ENCODE results near the gene SLA2.
"Not testable (repeated sequence)": the region's sequence is repeated elsewhere in the genome, so short reads cannot be mapped to it uniquely, and the experiment has no call there.

SLA2 gene

DNA sequence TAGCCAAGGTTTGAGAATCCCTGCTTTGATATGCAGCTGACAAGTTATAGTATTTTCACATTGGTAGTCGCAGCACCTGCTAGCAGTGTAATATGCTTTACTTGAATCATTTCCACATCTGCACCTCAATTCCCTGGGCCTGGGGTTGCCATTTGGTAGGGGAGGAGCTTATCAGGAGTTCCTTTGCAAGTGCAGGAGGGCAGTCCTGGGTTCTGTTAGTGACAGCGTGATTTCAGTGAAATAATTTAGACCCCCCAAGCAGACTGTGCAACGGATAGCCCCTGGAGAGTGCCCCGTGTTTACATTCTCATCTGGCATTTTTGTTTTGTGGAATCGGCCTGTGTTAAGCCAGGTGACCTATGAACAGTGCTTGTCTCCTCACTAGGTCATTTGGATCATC is 34.4 kb downstream of the SLA2 start:
- DNase-seq (ENCODE audit: insufficient read length, low spot score), result no peak
- TF ChIP-seq, protein P1, sequence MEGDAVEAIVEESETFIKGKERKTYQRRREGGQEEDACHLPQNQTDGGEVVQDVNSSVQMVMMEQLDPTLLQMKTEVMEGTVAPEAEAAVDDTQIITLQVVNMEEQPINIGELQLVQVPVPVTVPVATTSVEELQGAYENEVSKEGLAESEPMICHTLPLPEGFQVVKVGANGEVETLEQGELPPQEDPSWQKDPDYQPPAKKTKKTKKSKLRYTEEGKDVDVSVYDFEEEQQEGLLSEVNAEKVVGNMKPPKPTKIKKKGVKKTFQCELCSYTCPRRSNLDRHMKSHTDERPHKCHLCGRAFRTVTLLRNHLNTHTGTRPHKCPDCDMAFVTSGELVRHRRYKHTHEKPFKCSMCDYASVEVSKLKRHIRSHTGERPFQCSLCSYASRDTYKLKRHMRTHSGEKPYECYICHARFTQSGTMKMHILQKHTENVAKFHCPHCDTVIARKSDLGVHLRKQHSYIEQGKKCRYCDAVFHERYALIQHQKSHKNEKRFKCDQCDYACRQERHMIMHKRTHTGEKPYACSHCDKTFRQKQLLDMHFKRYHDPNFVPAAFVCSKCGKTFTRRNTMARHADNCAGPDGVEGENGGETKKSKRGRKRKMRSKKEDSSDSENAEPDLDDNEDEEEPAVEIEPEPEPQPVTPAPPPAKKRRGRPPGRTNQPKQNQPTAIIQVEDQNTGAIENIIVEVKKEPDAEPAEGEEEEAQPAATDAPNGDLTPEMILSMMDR (IDR thresholded peaks at IDR 0.05; ENCODE audit: insufficient read depth, missing control alignments), result no peak
- no peak for FAIRE-seq

DNA sequence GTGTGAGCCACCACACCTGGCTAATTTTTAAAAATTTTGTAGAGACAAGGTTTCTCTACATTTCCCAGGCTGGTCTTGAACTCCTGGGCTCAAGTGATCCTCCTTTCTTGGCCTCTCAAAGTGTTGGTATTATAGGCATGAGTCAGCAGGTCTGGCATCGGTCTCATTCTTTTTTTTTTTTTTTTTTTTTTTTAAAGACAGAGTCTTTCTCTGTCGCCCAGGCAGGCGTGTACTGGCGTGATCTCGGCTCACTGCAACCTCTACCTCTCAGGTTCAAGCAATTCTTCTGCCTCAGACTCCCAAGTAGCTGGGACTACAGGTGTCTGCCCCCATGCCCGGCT is 37.6 kb downstream of the SLA2 start:
- not testable (repeated sequence) for DNase-seq (ENCODE audit: insufficient read length, low spot score); FAIRE-seq

DNA sequence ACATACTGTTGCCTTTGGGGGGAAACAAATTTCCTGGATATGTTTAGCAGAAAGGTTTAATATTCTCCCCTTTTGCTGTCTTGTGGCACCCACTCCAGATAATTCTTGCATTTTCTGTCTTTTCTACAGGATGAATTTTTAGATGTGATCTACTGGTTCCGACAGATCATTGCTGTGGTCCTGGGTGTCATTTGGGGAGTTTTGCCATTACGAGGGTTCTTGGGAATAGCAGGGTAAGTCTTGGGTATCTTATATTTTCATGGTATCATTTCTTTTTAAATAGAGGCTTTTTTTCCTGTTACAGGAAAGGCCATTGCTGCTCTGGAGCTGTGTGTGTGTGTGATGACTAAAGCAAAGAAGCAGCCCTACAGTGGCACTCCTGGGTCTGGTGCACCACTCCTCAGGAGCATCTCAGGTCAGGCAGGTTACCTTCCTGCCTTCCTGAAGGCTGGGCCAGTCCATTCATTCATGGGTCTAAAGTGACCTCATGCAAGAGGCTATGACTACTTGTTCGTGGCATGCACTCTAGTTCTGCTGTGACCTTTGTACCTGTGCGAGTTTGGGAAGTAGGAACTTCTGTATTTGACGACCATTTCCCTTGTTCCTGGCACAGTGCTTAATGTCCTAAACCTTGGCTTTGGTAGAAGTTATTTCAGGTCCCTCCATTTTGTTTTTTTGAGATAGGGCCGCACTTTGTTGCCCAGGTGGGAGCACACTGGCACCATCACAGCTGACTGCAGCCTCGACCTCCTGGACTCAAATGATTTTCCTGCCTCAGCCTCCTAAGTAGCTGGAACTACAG is 38.2 kb downstream of the SLA2 start:
- TF ChIP-seq, protein P1 (IDR thresholded peaks at IDR 0.05; ENCODE audit: insufficient read depth, missing control alignments), result no peak
- FAIRE-seq (no peak), DNase-seq (ENCODE audit: insufficient read length, low spot score) (no peak)

DNA sequence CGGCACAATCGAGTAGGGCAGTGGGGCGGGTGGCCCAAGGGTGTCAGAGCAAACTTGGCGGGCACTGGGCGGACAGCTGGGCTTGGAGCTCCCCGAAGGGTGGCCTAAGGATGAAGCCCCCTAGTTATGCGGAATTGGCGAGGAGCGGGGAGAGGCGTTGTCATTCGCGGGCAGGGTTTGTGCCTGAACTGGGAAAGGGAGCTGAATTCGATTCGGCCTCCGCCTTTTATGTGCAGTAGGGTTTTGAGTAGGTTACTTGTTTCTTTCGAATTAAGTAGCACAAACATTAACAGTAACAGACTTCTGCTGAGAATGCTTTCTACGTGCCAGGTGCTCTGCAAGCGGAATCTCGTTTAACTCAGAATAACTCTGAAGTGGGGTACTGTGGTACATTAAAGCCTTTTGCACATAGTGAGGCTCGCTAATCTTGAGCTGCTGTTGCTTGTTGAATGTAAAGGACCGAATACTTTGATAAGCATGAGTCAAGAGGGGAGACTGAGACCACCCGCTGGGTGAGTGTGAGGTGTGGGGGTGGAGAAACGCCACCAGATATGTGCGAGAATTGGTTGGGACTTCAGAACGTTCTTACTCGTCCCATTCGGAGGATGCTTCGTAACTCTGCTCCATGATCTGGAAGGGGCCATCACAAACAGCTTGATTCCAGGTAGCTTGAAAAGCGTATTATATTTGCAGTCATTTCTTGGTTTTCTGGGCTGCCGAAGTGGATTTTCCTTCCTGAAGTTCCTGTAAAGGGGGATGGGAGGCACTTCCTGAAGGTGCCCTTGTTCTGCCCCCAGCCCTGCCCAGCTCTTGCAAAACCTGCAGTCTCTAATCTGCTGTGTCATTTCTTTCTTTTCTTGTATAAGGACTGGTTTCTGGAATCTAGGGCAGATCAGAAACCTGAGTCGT is 39.6 kb downstream of the SLA2 start:
- DNase-seq (ENCODE audit: insufficient read length, low spot score), result no peak
- TF ChIP-seq, protein P1 (IDR thresholded peaks at IDR 0.05; ENCODE audit: insufficient read depth, missing control alignments), result no peak
- no peak for FAIRE-seq

DNA sequence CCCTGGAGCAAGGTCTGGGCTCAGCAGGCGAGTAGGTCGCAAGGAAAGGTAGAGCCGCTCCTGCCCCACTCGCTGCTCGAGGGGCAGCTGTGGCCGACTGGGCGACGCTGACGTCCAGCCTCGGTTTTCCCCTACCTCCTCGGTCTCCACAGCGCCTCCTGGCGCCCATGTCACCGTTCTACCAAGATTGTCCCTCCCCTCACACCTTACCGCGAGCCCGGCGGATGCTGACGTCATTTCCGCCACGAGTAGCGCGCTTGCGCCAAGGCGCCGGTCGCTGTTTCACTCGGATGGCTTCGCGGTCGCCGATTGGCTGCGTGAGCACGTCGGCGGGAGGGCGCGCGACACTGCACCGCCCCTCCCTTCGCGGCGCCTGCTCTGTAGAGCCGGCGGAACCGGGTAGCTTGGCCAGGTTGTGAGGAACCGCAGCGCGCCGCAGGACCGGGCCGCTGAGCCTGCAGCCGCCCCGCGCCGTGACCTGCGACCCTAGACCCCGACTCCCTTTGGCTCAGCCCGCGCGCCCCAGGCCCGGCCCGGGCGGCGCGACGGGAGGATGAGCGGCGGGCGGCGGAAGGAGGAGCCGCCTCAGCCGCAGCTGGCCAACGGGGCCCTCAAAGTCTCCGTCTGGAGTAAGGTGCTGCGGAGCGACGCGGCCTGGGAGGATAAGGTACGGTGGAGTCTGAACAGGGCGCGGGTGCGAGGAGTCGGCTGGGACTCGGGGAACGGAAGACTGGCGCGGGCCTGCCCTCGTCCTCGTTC is 40.4 kb downstream of the SLA2 start, which contains the start of gene RAB5IF:
Gene RAB5IF (plus strand): TSS at position 381 of the 759 bp plus-strand sequence. CDS start 173 bp downstream, at position 554.
- DNase-seq (ENCODE audit: insufficient read length, low spot score) (peak; percentile 73), FAIRE-seq (no peak)
- TF ChIP-seq, protein P1 (IDR thresholded peaks at IDR 0.05; ENCODE audit: insufficient read depth, missing control alignments), result peak; percentile 92

DNA sequence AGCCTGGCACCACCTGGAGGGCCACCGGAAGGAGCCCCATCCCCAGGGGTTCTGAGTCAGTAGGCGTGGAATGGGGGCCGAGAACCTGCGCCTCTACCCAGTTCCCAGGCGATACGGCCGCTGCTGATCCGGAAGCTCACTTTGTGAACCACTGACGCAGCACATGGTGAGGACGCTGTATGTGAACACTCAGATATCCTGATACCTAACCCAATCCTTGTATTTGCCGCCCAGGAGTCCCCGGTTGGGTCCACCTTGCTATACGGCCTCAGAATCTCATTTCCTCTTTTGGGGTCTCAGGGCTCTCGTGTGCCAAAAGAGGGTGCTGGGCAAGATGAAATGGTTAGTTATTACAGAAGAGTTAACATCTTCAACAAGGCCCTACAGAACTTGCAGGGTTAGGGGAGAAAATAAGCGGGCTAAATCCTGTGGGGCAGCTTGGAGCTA is 41.0 kb downstream of the SLA2 start:
- FAIRE-seq (no peak), DNase-seq (ENCODE audit: insufficient read length, low spot score) (no peak)
- TF ChIP-seq, protein P1 (IDR thresholded peaks at IDR 0.05; ENCODE audit: insufficient read depth, missing control alignments), result no peak

DNA sequence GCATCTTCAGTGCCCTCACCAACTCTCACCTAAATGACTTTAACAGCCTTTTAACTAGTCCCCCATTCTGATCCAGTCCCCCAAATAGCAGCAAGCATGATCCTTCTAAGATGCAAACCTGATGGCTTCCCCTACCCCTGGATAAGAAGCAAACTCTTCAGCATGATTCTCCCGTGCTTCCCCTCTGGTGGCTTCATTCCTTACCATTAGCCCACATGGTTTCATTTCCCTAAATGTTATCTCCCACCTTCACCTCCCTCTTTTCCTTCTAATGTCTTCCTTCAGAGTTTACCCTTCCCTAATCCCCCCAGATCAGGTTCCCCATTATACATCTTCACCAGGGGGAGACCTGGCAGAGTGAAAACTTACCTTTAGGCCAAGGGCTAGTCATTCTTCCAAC is 44.5 kb downstream of the SLA2 start:
- TF ChIP-seq, protein P1 (IDR thresholded peaks at IDR 0.05; ENCODE audit: insufficient read depth, missing control alignments), result no peak
- FAIRE-seq, result no peak
- DNase-seq (ENCODE audit: insufficient read length, low spot score), result no peak
